MCF 10A (cell line): ENCODE data around the gene AGAP1. TPM values are rescaled to one million over a fixed set of nuclear protein-coding genes. Genes with fewer than 3 reads are reported as not detected.

Experiments
- BruUV-seq: library from RNA; stranded (reverse); fragments of 400-500 nt; replicated peaks from 2 replicates; lab custom pipeline; 2021; lab: Mats Ljungman, UMichigan
- CTCF ChIA-PET: fragments of 300-600 bp; sonication (Branson Sonifier 250); formaldehyde crosslinking; extraction: SDS; loops from one replicate; lab custom pipeline; 2021; ENCODE audit warnings: antibody characterized with exemption, inconsistent platforms; lab: Yijun Ruan, JAX
- POLR2A ChIA-PET: fragments of 300-600, 350-650 bp; sonication (Branson Sonifier 250); formaldehyde crosslinking; extraction: SDS; loops from one replicate; lab custom pipeline; 2020; ENCODE audit warnings: antibody characterized with exemption, inconsistent platforms; lab: Yijun Ruan, JAX
- DNase-seq: peaks from one replicate; pipeline ENCODE4 v3.0.0-alpha.2; 2018; ENCODE audit not compliant: unreplicated experiment
- H3K27ac Mint-ChIP-seq: one replicate; pipeline ENCODE4 v1.8.0; 2022; ENCODE audit warnings: mild to moderate bottlenecking, low read depth, mixed read lengths; ENCODE audit not compliant: unreplicated experiment
- H3K27me3 Mint-ChIP-seq: one replicate; pipeline ENCODE4 v1.8.0; 2022; ENCODE audit warnings: mixed read lengths; ENCODE audit not compliant: insufficient read depth, unreplicated experiment
- H3K36me3 Mint-ChIP-seq: one replicate; pipeline ENCODE4 v1.8.0; 2022; ENCODE audit warnings: mild to moderate bottlenecking, moderate library complexity, mixed read lengths; ENCODE audit not compliant: insufficient read depth, unreplicated experiment
- H3K4me1 Mint-ChIP-seq: one replicate; pipeline ENCODE4 v1.8.0; 2022; ENCODE audit warnings: mixed read lengths; ENCODE audit not compliant: insufficient read depth, unreplicated experiment
- H3K4me3 Mint-ChIP-seq: one replicate; pipeline ENCODE4 v1.8.0; 2022; ENCODE audit warnings: mild to moderate bottlenecking, moderate library complexity, mixed read lengths; ENCODE audit not compliant: unreplicated experiment
- H3K9me3 Mint-ChIP-seq: one replicate; pipeline ENCODE4 v1.8.0; 2022; ENCODE audit warnings: mixed read lengths; ENCODE audit not compliant: unreplicated experiment
- intact Hi-C: fragments of 100-400 bp; cut with micrococcal nuclease; formaldehyde crosslinking; loops from 2 replicates; pipeline ENCODE4 v1.14.1; 2022
- total RNA-seq: library from RNA; stranded (reverse); gene quantifications from 2 replicates; pipeline ENCODE4 v1.2.3, GENCODE V29; 2022
- TF ChIP-seq, protein P1 (sequence below): fragments of 200-600 bp; IDR thresholded peaks from one replicate; pipeline ENCODE4 v1.8.0; 2022; ENCODE audit warnings: antibody characterized with exemption, mild to moderate bottlenecking; ENCODE audit not compliant: unreplicated experiment

Gene AGAP1
- total RNA-seq, 1 experiment from 2014 or later = 41.3 TPM

DNA sequence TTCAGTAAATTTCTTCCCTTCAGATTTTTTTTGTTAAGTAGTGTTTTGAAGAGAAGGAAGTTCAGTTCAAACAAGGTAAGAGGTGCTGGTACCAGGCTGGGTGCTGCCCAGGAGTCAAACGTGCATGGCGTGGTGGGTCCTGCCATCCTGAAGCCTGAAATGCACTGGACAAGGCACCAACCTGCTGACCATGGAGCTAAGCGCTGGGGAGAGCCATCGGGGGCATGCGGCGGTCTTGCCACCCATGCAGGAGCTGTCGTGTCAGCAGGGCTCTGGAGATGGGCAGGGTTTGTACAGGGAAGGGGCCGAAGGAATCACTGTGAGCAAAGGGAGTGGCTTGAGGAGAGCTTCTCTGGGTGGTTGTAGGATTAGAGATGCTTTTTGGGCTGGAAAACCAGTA, 547.8 kb downstream of the AGAP1 start:
- no TSS peak for BruUV-seq
- no peaks in the 10 kb centered on the region for H3K27me3 Mint-ChIP-seq
- H3K36me3 Mint-ChIP-seq = peaks cover 33% of the 10 kb centered on the region
- POLR2A ChIA-PET = no interaction called here
- TF ChIP-seq, protein P1, sequence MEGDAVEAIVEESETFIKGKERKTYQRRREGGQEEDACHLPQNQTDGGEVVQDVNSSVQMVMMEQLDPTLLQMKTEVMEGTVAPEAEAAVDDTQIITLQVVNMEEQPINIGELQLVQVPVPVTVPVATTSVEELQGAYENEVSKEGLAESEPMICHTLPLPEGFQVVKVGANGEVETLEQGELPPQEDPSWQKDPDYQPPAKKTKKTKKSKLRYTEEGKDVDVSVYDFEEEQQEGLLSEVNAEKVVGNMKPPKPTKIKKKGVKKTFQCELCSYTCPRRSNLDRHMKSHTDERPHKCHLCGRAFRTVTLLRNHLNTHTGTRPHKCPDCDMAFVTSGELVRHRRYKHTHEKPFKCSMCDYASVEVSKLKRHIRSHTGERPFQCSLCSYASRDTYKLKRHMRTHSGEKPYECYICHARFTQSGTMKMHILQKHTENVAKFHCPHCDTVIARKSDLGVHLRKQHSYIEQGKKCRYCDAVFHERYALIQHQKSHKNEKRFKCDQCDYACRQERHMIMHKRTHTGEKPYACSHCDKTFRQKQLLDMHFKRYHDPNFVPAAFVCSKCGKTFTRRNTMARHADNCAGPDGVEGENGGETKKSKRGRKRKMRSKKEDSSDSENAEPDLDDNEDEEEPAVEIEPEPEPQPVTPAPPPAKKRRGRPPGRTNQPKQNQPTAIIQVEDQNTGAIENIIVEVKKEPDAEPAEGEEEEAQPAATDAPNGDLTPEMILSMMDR = no peak
- no peak overlapping the region for H3K4me3 Mint-ChIP-seq
- CTCF ChIA-PET = no interaction called here
- no peak for DNase-seq
- no peaks in the 10 kb centered on the region for H3K9me3 Mint-ChIP-seq
- peaks cover 13% of the 10 kb centered on the region for H3K4me1 Mint-ChIP-seq
- no peak overlapping the region for H3K27ac Mint-ChIP-seq
- intact Hi-C loops = no loop called here

DNA sequence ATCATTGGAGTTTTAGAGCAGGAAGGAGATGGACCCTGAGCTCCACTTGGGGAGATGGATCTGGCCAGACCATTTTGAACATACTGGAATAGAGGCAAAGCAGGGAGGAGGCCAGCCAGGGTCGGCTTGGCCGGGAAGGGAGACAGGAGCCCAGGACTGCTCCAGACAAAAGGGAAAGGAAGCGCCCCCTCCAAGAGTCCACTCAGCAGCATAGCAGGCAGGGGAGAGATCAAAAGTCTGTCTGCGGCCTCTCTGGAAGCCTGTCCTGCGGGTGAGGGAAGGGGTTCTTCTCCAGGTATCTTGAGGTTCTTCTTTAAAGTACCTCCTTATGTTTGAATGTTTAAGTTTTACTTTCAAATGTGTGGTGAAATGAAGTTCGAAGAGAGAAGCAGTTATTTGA, 548.2 kb downstream of the AGAP1 start:
- BruUV-seq = no TSS peak
- Mint-ChIP-seq H3K9me3 (no peaks in the 10 kb centered on the region), H3K27ac (no peak overlapping the region), H3K36me3 (peaks cover 31% of the 10 kb centered on the region), H3K4me1 (peaks cover 13% of the 10 kb centered on the region), H3K4me3 (no peak overlapping the region), H3K27me3 (no peaks in the 10 kb centered on the region)
- intact Hi-C loops = no loop called here
- ChIA-PET CTCF (no interaction called here), POLR2A (no interaction called here)
- TF ChIP-seq, protein P1 = no peak
- DNase-seq = no peak

DNA sequence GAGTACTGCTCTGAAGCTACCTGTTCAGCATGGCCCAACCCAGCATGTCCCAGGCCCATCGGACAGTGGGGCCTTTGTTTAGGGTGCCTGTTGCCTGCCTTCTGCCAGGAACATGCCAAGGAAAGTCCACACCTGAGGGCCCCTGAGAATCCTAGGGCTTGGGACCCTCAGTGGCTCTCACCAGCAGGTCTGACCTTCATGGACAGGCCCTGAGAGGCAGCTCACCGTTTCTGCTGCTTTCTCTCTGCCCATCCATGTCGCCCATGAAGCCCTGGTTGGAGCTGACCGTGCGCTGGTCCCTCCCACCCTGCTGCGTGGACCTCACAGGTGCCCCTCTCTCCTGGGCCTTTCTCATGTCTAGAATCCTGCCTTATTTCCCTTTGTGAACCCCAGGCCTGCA, 550.3 kb downstream of the AGAP1 start:
- Mint-ChIP-seq H3K4me3 (no peak overlapping the region), H3K4me1 (peaks cover 13% of the 10 kb centered on the region), H3K9me3 (no peaks in the 10 kb centered on the region), H3K36me3 (peaks cover 34% of the 10 kb centered on the region), H3K27me3 (no peaks in the 10 kb centered on the region), H3K27ac (no peak overlapping the region)
- TF ChIP-seq, protein P1 = no peak
- intact Hi-C loops = no loop called here
- no peak for DNase-seq
- POLR2A ChIA-PET = no interaction called here
- no TSS peak for BruUV-seq
- CTCF ChIA-PET = interaction anchor here (0.6 kb wide), 2 partner anchors 82 to 97 kb away, joined by 3 to 4 read pairs; no protein-coding TSS in a partner anchor

DNA sequence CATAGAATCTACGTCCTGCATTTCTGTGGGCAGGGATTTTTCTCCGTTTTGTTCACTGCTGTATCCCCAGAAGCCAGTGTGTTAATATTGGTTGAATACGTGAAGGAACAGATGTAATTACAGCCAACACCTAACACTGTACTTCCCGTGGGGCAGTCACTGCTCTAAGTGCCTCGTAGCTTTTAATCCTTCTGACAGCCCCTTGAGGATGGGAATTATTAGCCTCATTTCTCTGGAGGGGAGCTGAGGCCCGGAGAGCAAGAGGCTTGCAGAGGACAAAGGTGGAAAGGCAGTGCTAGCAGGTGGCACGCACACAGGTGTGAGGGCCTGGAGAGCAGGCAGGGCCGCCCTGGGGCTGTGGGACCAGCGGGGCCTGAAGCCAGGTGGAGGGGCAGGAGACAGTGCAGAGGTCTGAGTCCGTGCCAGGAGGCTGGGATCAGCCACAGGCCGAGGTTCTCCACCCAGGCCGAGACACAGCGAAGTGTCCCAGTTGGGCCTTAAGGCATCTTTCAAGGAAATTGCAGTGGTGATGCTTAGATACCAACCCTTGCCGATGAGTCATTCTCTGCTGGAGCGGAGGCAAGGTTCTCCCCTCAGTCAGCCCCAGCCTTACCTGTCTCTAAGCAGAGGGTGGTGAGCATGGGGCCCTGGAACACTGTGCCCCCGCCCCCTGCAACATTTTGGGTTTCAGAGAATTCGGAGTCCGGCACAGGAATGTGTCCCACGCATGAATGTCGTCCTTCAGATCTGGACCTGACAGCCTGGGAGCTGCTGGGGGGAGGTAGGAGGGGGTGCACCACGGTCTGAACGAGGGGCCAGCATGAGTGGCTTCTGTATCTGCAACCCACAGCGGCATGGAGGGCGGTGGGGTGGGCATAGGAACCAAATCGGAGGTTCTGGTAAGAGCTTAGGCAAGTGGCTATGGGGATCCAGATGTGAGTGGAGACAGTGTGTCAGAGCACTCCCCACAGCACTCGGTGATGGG, 551.7 kb downstream of the AGAP1 start:
- BruUV-seq = no TSS peak
- intact Hi-C loops = no loop called here
- peaks cover 10% of the 10 kb centered on the region for H3K4me1 Mint-ChIP-seq
- ChIA-PET CTCF (interaction anchor here (0.6 to 0.7 kb wide), 2 partner anchors 21 to 29 kb away, joined by 3 read pairs; no protein-coding TSS in a partner anchor), POLR2A (no interaction called here)
- TF ChIP-seq, protein P1 = no peak
- peaks cover 44% of the 10 kb centered on the region for H3K36me3 Mint-ChIP-seq
- no peaks in the 10 kb centered on the region for H3K9me3 Mint-ChIP-seq
- H3K27ac Mint-ChIP-seq = no peak overlapping the region
- H3K4me3 Mint-ChIP-seq = no peak overlapping the region
- peak; percentile 44 for DNase-seq
- H3K27me3 Mint-ChIP-seq = no peaks in the 10 kb centered on the region
